DOHH2 (cell line): ENCODE measurements around the gene RBM20.

ENCODE experiments used
- CTCF ChIP-seq: fragments of 200-600 bp; sonication (generic); IDR thresholded peaks from one replicate; pipeline ENCODE4 v1.5.1; 2014; ENCODE audit warnings: antibody characterized with exemption, mild to moderate bottlenecking, low read depth, low read length; ENCODE audit not compliant: poor library complexity, severe bottlenecking
- EZH2phosphoT487 ChIP-seq: fragments of 200-600 bp; sonication (generic); IDR thresholded peaks from 2 replicates; pipeline ENCODE4 v1.6.1; 2017; ENCODE audit warnings: borderline replicate concordance, mild to moderate bottlenecking, antibody characterized with exemption, low read length, moderate library complexity, mixed read lengths

DNA sequence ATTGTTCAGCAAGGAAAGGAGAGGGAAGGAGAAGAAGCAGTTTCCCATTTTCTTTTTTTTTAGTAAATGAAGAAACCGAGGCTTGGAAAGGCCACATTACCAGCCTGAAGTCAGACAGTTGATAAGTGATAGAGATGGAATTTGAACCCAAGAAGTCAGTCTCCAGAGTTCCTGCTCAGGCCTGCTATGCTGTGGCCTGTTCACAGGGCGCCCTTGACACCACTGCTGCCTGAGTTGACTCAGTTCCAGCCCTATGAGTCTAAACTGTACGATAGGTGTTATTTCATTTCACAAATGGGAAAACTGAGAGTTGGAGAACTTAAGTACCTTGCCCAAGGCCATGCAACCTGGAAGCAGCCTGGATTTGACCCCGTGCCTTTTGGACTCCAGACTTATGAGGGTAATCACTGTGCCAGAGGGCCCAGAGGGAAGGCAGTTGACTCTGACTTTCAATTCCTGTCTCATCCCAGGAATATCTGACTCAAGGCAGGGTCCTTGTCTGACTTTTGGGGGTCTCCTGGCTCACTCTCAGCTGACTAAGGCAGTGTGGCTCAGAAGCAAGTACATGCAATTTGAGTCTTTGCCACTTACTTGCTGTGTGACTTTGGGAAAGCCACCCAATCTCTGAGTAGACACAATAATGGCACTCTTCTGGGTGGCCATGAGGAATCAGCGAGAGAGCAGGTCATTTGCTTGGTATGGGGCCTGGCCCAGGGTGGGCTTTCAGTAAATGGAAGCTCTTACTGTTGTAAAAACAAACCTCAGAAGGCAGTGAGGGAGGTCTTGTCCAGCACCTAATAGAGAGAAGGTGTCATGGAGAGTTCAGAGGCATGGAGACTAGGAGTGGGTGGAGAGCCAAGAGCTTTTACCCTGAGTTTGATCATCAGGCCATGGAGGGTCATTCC is 17.9 kb upstream of the RBM20 start:
- TF ChIP-seq CTCF: no peak
- no peak for TF ChIP-seq EZH2phosphoT487
